HL-60/S4 treated with phorbol 12-myristate 13-acetate at 8.2 ng/mL for 4 days and 3 days (cell line): ENCODE results near the gene NEDD4L.

Experiments used
- in situ Hi-C: fragments of 300-500 bp; cut with MboI; formaldehyde crosslinking; loops from 2 replicates; pipeline ENCODE4 v1.15.0; 2022; ENCODE audit warnings: low sequenced_read_pairs

NEDD4L gene

DNA sequence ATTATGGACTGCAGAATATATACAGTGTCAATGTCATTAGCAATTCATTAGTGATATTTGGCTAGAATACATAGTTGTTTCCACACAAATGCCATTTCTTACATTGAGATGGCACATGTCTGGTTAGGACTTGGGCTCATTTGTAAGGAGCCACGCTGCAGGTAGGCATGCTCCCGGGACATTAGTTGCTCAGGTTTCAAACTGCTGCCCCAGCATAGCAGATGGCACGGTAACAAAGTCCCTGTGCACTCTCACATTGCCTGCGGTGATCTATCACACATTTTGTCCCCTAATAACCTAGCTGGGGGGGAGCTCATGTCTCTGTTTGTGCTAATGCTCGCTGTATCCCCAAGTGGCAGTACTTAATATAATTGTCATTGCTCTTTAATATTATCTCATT lies 185.1 kb downstream of the NEDD4L start:
- in situ Hi-C loops = no loop called here

DNA sequence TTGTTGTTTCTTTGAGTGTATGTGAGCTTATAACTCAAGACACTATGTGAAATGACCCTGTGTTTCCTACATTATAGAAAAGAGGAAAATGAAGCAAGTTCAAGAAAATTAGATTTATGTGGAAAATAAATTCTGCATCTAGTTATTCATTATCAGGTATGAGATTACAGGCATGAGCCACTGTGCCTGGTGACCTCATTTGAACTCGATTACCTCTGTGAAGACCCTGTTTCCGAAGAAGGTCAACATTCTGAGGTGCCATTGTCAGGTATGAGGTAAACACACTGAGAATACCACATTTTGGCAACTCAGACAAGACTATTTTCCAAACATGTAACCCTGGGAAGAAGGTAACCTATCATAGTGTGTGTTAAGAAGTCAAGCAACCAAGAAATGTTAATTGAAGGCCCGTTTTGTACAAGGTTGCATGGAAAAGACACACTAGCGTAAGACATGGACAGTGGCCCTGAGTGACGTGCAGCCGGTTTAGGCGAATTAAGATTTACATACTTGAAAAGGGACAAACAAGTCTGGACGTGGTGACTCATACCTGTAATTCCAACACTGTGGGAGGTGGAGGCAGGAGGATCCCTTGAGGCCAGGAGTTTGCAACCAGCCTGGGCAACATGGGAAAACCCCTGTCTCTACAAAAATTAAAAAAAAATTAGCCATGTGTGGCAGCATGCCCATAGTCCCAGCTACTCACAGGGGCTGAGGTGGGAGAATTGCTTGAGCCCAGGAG lies 186.6 kb downstream of the NEDD4L start:
- in situ Hi-C loops = no loop called here

DNA sequence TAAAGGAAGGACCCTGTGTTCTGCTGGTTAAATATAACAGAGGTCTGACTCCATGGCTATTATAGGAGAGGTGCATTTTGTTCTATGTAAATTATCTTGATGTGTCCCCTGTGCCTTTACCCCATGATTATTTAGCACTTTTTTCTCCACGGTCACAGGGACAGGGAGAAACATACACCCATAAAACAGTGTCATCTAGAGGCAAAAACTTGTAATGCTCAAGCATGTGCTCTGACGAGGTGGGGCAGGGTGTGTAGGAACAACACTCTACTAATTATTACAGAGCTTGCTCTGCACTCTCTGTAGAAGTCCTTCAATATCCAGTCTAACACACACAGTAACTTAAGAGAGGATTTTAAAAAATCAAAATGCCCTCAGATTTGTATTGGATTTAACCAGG lies 187.9 kb downstream of the NEDD4L start:
- in situ Hi-C loops = no loop called here

DNA sequence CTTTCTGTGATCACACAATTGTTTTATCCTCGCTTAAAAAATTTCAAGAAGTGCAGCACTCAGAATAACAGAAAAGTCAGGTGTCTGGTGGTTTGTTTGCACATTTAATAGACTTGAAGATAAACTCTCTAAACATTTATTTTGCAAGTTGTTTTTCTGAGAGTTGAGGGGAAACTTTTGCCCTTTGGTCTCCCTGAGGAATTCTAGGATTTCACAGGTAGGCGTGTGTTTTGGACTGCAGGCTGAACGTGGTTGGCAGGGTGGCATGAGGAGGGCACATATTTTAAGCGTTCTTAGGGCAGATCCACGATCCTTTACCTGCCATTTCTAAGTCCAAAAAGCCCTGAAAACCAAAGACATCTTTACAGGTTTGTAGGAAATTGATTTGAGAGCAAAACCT lies 188.6 kb downstream of the NEDD4L start:
- in situ Hi-C loops = no loop called here

DNA sequence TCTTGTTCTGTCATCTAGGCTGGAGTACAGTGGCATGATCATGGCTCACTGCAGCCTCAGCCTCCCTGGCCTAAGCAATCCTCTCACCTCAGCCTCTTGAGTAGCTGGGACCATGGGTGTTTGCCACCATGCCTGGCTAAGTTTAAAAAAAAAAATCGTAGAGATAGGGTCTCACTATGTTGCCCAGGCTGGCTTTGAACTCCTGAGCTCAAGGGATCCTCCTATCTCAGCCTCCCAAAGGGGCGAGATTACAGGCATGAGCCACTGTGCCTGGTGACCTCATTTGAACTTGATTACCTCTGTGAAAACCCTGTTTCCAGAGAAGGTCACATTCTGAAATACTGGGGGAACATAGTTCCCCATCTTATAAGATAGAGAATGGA lies 190.3 kb downstream of the NEDD4L start:
- in situ Hi-C loops = no loop called here

DNA sequence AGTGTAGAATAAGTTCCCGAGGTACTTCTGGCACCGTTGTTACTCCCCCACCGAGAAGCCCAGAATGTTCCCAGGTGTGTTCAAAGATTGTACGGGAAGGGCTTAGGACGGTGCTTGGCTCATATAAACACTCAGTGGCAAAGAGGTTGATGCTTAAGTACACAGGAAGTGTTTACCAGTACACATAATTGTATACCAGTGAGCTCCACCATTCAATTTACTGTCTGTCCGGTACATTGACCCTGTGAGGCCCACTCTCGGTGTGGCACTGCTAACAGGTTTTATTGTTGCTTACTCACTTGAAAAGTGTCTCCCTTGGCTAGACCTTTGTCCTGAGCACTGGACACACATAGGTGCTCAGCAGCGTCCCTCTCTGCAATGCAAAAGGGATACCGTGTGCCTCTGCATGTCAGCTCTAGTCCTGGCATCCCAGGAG lies 191.0 kb downstream of the NEDD4L start:
- in situ Hi-C loops = no loop called here

DNA sequence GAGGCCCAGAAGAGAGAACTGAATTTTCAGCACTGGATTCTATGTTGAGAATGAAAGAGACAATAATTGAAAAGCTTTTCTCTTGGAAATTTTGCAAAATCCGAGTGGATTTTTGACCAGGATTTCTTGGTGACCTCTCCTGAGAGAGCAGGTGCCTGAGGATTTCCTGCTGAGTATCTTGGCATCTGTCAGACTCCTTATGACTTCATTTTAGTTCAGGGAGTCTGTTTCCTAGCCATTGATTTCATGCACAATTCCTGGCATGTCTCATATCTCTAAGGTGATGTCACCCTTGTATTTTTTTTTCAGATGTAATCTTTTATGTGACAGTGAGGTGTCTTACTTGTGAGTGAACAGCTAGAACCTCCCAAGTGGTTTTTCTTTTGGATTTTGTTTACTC lies 195.9 kb downstream of the NEDD4L start:
- in situ Hi-C loops = no loop called here

DNA sequence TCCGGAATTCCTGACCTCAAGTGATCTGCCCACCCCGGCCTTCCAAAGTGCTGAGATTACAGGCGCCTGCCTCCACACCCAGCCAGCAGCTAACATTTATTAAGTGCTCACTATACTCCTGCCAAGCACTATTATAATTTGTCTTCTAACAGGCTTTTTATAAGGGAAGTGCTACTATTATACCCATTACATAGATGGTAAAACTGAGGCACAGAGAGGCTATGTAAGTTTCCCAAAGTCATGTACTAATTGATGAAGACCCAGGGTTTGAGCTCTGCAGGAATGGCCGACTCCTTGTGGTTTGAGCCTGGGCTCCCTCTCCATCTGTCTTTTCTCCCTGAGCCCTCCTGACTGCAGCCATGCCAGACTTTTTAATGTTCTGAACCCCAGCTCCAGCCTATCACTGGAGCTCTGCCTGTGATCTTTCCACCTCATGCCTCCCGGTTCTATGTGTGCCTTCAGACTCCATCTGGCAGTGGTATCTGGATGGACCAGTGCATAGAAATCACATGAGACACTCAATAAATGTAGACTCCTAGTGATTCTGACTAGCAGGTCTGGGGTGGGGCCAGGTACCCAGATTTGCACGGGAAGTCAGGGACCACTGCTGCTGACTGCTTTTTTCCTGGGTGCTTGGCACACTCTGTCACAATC lies 197.1 kb downstream of the NEDD4L start:
- in situ Hi-C loops = no loop called here

DNA sequence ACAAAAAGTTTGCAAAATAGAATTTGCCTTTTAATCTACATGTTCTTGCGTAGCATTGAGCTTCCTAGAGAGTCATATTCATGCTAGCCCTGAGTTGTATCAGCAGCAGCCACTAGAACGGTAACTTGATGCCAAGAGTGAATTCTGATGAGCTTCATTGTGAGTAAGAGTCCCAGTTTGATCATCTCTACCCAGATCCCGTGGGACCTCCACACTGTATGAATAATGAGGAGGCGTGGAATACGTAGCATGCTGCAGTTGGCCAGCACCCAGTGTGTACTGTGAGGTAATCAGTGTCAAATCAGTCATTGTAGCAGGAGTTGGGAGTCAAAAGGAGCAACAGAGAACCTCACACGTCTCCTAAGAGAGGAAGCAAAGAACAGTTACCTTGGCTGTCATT lies 197.9 kb downstream of the NEDD4L start:
- in situ Hi-C loops = no loop called here

DNA sequence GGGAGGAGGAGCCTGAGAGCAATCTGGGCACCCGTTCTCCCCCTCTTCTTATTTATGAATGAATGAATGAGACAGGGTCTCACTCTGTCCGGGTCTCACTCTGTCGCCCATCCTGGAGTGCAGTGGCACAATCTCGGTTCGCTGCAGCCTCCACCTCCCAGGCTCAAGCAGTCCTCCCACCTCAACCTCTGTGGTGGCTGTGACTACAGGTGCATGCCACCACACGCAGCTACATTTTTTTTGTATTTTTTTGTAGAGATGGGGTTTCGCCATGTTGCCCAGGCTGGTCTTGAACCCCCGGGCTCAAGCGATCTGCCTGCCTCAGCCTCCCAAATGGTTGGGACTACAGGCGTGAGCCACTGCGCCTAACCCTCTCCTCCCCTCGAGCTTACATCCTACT lies 198.4 kb downstream of the NEDD4L start:
- in situ Hi-C loops = no loop called here

DNA sequence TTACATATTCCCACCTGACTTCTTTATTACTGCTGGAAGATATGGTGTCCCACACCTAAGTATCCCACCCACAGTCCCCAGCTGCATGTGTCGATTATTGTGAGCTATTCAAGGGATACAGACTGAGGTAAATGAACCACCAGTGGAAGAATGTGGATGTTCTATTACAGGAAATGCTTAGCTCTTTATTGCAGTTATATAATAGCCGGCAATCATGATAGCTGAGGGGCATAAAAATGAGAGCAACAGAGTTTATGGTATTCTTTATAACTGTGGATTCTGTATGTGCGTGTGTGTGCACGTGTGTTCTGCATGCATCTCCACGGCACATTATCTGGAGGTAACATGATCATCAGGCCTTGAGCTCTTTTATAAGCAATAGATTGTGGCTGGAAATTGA lies 198.9 kb downstream of the NEDD4L start:
- in situ Hi-C loops = no loop called here

DNA sequence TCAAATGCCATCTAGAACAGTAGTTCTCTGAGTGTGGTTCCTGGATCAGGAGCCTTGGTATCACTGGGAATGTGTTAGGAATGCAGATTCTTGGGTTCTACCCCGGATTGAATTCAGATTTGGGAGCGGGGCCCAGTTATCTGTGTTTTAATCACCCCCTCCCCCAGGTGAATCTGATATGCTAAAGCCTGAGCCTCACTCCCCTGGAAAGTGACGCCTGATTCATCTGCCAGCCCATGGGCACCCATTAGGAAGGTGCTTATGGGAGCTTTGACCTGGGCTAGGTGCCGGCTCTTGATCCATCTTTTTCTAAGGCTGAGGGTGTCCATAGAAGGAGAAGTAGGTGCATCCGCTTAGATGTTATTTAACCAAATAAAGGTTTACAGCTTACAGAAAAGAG lies 199.4 kb downstream of the NEDD4L start:
- in situ Hi-C loops = no loop called here

DNA sequence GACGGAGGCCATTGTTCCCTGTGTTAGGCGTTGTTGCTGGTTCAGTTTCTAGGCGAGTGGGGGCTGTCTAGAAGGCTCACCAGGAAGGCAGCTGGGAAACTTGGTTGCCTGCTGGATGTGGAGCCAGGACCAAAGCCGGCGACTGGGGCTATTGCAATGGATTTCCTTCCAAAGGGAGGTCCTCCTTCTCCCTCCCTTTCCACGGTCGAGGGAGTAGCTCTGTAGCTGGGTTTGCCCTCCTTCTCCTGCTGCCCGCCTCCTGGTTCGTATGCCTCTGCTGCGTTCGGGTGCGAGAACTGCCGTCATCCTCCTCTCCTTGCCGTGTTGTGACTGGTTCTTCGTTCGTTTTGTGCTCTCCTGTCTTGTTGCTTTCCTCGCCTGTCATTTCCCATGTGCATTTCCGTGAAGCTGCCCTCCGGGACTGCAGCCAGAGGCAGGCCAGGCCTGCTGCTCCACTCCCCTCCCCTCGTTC lies 203.4 kb downstream of the NEDD4L start:
- in situ Hi-C loops = no loop called here

DNA sequence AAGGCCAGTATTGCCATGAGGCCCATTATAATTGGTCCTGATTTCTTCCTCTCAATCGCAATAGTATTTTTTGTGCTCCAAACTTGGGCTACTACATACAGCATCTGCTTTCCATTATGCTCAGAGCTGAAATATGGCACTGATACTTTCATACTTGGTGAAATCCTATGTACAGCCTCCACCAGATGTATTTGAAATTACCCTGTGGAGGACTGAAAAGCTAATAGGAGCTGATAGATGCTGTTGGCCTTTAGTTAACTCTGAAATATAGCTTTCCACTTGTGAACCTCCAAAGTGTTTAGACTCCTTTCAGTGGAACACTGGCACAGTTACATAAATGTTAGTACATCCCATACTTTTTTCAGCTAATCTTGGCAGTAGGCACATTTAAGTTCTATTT lies 205.7 kb downstream of the NEDD4L start:
- in situ Hi-C loops = no loop called here

DNA sequence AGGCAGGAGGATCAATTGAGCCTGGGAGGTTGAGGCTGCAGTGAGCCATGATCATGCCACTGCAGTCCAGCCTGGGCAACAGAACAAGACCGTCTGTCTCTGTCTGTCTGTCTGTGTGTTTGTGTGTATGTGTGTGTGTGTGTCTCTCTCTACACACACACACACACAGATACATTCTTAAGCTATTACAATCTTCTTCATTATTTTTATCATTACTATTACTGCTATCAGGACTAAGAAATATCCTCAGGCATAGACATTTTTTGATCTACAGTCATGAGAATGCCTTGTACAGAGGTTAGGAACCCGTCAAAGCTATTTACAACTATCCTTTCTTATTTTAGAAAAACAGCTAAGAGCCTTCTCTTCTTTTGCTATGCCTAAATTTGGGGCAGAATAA lies 207.4 kb downstream of the NEDD4L start:
- in situ Hi-C loops = no loop called here

DNA sequence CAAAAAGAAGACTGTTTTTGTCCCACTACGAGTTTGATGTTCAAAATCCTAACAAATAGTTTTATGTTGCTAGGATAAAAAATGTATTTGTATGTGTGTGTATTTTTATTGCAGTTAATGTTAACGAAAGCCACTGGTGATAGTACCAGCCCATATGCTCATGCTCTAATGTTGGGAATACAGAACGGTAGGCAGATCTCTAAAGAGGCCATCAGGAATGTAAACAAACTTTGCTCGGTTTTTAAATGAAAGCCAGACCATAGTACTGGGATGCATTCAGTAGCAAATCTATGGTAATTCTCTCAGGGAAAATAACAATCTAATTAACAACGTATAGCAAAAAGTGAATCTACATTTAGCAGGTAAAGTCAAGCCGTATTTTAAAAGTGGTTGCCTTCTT lies 208.1 kb downstream of the NEDD4L start:
- in situ Hi-C loops = no loop called here

DNA sequence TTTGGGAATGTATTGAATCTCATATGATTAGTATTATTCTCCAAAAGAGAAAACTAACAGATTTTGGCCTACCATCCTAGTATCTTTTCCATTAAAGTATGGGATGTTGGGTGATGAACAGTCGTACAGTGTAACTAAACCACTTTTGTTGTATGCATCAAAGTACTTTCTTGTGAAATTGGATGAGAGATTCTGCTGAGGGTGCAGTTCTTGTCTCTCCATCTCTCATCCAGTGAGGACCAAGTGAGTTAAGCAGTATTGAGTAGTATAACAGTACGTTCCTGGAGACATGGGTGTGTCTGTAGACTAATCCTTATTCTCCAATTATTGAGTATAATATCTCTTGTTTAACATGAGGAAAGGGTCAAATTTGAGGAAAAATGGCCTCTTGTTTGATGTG lies 209.3 kb downstream of the NEDD4L start:
- in situ Hi-C loops = no loop called here

DNA sequence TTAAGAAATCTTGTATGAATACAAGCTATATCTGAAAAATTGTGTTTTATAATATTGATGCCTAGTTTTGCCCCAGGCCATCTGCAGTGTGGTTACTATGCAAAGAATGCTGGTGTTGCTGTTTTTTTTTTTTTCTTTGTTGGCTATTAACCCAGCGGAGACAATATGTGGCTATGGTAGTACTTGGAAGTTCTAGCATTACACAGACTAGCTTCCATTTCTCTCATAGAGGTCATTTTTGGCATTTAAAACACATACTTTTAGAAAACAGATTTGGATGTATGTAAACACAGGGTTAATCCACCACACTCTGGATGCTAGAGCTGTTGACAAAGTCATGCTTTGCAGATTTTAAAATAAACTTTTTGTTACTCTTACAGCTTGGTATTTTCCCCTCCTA lies 209.8 kb downstream of the NEDD4L start:
- in situ Hi-C loops = no loop called here

DNA sequence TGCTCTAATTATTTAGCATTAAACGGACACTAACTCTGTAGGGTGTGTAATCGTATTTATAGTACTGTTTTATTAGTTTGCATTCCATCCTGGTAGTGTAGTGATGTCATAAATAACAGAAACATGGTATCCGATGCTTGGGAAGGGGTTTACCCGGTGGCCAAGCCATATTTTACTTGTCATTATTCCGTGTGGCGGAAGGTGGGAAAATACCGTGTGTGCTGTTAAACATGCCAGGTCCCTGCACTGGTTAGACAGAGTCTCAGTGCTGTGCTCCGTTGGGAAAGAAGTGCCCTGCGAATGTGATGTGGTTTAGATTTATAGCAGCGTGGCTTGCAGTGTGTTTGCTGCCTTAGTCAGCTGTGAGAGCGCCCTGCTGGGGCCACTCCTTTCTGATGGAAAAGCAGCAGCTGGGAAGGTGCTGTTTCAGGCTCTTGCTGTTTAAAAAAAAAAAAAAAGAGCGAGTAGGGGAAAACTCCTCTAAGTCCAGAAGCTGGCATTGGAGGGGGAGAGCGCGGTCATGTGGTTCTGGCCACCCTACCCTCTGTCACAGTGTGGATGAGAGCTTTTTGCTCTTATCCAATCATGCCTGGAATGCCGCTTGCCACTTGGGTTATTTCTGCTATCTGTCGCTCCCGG lies 211.0 kb downstream of the NEDD4L start:
- in situ Hi-C loops = no loop called here

DNA sequence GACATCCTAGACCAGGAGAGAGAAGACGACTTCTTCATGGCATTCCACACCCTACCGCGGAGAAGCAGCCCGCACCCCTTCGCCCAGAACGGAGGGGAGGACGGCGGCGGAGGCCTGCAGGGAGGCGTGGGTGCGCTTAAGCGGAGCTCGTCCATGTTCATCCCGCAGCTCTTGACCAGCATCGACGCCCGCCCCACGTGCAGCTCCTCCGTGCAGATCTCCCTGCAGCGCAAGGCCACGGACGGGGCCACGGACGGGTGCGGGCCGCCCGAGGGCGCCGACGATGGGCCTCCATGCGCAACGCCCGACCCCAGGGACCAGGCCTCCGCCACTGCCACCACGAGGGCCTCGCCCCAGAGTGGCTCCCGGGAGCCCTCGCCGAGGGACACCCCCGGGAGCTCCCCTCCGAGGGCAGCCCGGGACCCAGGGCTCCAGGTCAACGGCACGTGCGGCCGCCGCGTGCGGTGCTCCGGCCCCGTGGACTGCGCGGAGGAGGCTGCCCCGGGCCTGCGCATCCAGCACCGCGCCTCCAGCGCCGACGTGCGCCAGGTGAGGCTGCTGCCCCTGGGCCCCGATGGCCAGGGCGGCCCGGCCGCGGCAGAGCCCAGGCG lies 211.8 kb downstream of the NEDD4L start:
- in situ Hi-C loops = no loop called here

DNA sequence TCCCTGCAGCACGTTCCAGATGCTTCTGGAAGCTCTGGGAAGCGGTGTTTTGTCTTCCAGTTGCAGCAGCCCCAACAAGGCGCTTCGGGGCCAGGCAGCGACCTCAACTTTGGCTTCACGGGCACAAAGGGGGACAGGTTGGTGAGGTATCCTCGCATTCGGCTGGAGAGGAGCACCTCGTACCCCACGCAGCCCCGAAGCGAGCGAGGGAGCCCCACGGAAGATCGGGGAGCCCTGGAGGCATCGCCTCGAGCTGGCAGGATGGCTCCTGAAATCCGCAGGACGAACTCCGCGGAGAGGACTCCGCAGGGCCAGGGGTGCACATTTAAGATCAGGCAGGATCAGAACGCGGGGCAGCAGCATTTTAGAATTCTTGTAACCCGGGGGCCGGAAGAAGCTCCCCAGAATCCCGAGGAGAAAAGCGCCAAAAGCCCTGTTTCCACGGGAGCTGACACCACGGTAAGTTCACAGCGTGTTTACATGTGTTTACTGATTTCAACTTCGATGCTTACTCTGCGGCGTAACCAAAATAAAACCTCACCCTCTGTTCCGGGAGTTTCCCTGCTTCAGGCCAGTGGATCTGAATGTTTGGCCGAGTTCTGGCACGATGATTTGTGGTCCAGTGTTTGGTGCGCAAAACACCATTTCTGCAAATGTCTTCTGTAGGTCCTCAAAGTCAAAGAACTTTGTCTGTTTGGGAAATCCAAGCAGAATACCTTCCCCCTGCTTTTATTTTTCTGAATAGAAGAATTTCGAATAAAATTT lies 212.5 kb downstream of the NEDD4L start:
- in situ Hi-C loops = no loop called here
